ENCODE data around the gene ZNF835.

DNA sequence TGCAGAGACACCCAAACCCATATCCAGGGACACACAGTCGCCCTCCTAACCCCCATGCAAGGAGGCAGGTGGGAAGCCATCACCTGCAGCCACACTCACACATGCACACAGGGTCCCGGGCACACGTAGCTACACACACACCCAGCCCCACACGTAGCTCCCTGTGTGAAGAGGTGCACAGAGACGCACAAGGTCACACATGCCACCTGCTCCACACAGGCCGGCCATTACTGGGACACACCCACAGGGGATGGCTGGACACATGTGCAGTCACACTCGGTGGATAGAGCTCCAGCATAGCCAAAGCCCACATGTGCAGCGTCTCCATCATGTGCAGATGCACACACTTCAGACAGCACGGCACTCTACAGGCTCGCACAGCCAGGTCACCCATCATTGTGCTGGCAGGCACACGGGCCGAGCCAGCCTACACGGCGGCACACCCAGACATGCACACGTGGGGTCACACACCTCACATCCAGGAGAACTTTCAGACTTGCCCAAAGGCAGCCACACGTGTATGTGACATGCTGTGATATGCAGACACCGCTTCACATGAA lies 1.1 kb downstream of the ZNF835 start:
- TF ChIP-seq, protein P1, sequence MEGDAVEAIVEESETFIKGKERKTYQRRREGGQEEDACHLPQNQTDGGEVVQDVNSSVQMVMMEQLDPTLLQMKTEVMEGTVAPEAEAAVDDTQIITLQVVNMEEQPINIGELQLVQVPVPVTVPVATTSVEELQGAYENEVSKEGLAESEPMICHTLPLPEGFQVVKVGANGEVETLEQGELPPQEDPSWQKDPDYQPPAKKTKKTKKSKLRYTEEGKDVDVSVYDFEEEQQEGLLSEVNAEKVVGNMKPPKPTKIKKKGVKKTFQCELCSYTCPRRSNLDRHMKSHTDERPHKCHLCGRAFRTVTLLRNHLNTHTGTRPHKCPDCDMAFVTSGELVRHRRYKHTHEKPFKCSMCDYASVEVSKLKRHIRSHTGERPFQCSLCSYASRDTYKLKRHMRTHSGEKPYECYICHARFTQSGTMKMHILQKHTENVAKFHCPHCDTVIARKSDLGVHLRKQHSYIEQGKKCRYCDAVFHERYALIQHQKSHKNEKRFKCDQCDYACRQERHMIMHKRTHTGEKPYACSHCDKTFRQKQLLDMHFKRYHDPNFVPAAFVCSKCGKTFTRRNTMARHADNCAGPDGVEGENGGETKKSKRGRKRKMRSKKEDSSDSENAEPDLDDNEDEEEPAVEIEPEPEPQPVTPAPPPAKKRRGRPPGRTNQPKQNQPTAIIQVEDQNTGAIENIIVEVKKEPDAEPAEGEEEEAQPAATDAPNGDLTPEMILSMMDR (IDR thresholded peaks at IDR 0.05), result no peak
- TF ChIP-seq POLR2A (IDR thresholded peaks at IDR 0.05), result no peak
